ENCODE data around the gene KRTAP10-9. TPM values are rescaled to one million over a fixed set of nuclear protein-coding genes. Genes with fewer than 3 reads are reported as not detected.
"Not testable (repeated sequence)": the region's sequence is repeated elsewhere in the genome, so short reads cannot be mapped to it uniquely, and the experiment has no call there.

The KRTAP10-9 gene
- polyA plus RNA-seq, 4 donors: not detected

GRCh38 chr21:44600118-44600978 is 26.5 kb upstream of the KRTAP10-9 start, which contains the start of gene KRTAP10-7:
Gene KRTAP10-7 (plus strand): TSS chr21:44600597. CDS start chr21:44600622, 25 bp downstream.
- H3K4me3 ChIP-seq (ENCODE audit: low read depth in 1 of 3, low read length in 3 of 3); H3K27ac ChIP-seq (ENCODE audit: low read depth in 1 of 3, low read length in 2 of 3); DNase-seq; H3K4me1 ChIP-seq (ENCODE audit: control insufficient read depth in 3 of 3, insufficient read depth in 2 of 3, low read depth in 1 of 3, low read length in 2 of 3); H3K9me3 ChIP-seq (ENCODE audit: control insufficient read depth in 2 of 2, insufficient read depth in 1 of 2, low read depth in 1 of 2, low read length in 1 of 2); FAIRE-seq; H3K36me3 ChIP-seq (ENCODE audit: control insufficient read depth in 3 of 3, insufficient read depth in 2 of 3, low read depth in 1 of 3, low read length in 3 of 3): not testable (repeated sequence)
- peaks cover 0 to 12% (median 0%) of the 10 kb centered on the region in 3 donors for H3K27me3 ChIP-seq (ENCODE audit: control insufficient read depth in 3 of 3, insufficient read depth in 3 of 3, low read length in 3 of 3)
- WGBS, 3 donors: 66 to 71% (median 67%) methylated on average over 20 to 23 of the region's 23 CpGs

- not testable (repeated sequence) for H3K27ac ChIP-seq (ENCODE audit: low read depth in 1 of 3, low read length in 2 of 3); DNase-seq; H3K4me1 ChIP-seq (ENCODE audit: control insufficient read depth in 3 of 3, insufficient read depth in 2 of 3, low read depth in 1 of 3, low read length in 2 of 3); H3K4me3 ChIP-seq (ENCODE audit: low read depth in 1 of 3, low read length in 3 of 3); FAIRE-seq; H3K36me3 ChIP-seq (ENCODE audit: control insufficient read depth in 3 of 3, insufficient read depth in 2 of 3, low read depth in 1 of 3, low read length in 3 of 3); H3K9me3 ChIP-seq (ENCODE audit: control insufficient read depth in 2 of 2, insufficient read depth in 1 of 2, low read depth in 1 of 2, low read length in 1 of 2)
- 51 to 65% (median 54%) methylated on average over 10 of the region's 10 CpGs for WGBS, 3 donors
- H3K27me3 ChIP-seq (ENCODE audit: control insufficient read depth in 3 of 3, insufficient read depth in 3 of 3, low read length in 3 of 3): peaks cover 0 to 12% (median 0%) of the 10 kb centered on the region in 3 donors
Measured at GRCh38 chr21:44601091-44601490, 25.8 kb upstream of the KRTAP10-9 start.

- Histone ChIP-seq H3K36me3 (ENCODE audit: control insufficient read depth in 3 of 3, insufficient read depth in 2 of 3, low read depth in 1 of 3, low read length in 3 of 3) (no peaks in the 10 kb centered on the region), H3K4me3 (ENCODE audit: low read depth in 1 of 3, low read length in 3 of 3) (no peak overlapping the region), H3K4me1 (ENCODE audit: control insufficient read depth in 3 of 3, insufficient read depth in 2 of 3, low read depth in 1 of 3, low read length in 2 of 3) (no peaks in the 10 kb centered on the region), H3K27ac (ENCODE audit: low read depth in 1 of 3, low read length in 2 of 3) (no peak overlapping the region), H3K27me3 (ENCODE audit: control insufficient read depth in 3 of 3, insufficient read depth in 3 of 3, low read length in 3 of 3) (peaks cover 0 to 12% (median 0%) of the 10 kb centered on the region in 3 donors), H3K9me3 (ENCODE audit: control insufficient read depth in 2 of 2, insufficient read depth in 1 of 2, low read depth in 1 of 2, low read length in 1 of 2) (peaks cover 0 to 8% of the 10 kb centered on the region in 2 donors)
- FAIRE-seq (no peak), DNase-seq (no peak)
- 66 to 78% (median 72%) methylated on average over 22 to 23 of the region's 23 CpGs for WGBS, 3 donors
Measured at GRCh38 chr21:44601596-44602462, 25.1 kb upstream of the KRTAP10-9 start.

GRCh38 chr21:44602463-44602850 is 24.4 kb upstream of the KRTAP10-9 start:
- Histone ChIP-seq H3K27me3 (ENCODE audit: control insufficient read depth in 3 of 3, insufficient read depth in 3 of 3, low read length in 3 of 3) (peaks cover 0 to 12% (median 0%) of the 10 kb centered on the region in 3 donors), H3K4me1 (ENCODE audit: control insufficient read depth in 3 of 3, insufficient read depth in 2 of 3, low read depth in 1 of 3, low read length in 2 of 3) (no peaks in the 10 kb centered on the region), H3K36me3 (ENCODE audit: control insufficient read depth in 3 of 3, insufficient read depth in 2 of 3, low read depth in 1 of 3, low read length in 3 of 3) (no peaks in the 10 kb centered on the region), H3K4me3 (ENCODE audit: low read depth in 1 of 3, low read length in 3 of 3) (no peak overlapping the region), H3K9me3 (ENCODE audit: control insufficient read depth in 2 of 2, insufficient read depth in 1 of 2, low read depth in 1 of 2, low read length in 1 of 2) (peaks cover 0 to 8% of the 10 kb centered on the region in 2 donors), H3K27ac (ENCODE audit: low read depth in 1 of 3, low read length in 2 of 3) (no peak overlapping the region)
- DNase-seq: no peak
- FAIRE-seq: no peak
- WGBS, 3 donors: 60 to 80% (median 68%) methylated on average over 15 to 21 of the region's 21 CpGs

GRCh38 chr21:44603109-44603875 is 23.6 kb upstream of the KRTAP10-9 start:
- peaks cover 0 to 12% (median 0%) of the 10 kb centered on the region in 3 donors for H3K27me3 ChIP-seq (ENCODE audit: control insufficient read depth in 3 of 3, insufficient read depth in 3 of 3, low read length in 3 of 3)
- FAIRE-seq: no peak
- no peak overlapping the region for H3K27ac ChIP-seq (ENCODE audit: low read depth in 1 of 3, low read length in 2 of 3)
- 41 to 58% (median 45%) methylated on average over 17 of the region's 17 CpGs for WGBS, 3 donors
- H3K4me3 ChIP-seq (ENCODE audit: low read depth in 1 of 3, low read length in 3 of 3): no peak overlapping the region
- H3K9me3 ChIP-seq (ENCODE audit: control insufficient read depth in 2 of 2, insufficient read depth in 1 of 2, low read depth in 1 of 2, low read length in 1 of 2): peaks cover 0 to 8% of the 10 kb centered on the region in 2 donors
- no peak for DNase-seq
- no peaks in the 10 kb centered on the region for H3K36me3 ChIP-seq (ENCODE audit: control insufficient read depth in 3 of 3, insufficient read depth in 2 of 3, low read depth in 1 of 3, low read length in 3 of 3)
- H3K4me1 ChIP-seq (ENCODE audit: control insufficient read depth in 3 of 3, insufficient read depth in 2 of 3, low read depth in 1 of 3, low read length in 2 of 3): no peaks in the 10 kb centered on the region

GRCh38 chr21:44603911-44604310 is 23.0 kb upstream of the KRTAP10-9 start:
- WGBS, 3 donors: 78 to 82% (median 78%) methylated on average over 8 of the region's 8 CpGs
- H3K4me3 ChIP-seq (ENCODE audit: low read depth in 1 of 3, low read length in 3 of 3): no peak overlapping the region

GRCh38 chr21:44606495-44606894 is 20.4 kb upstream of the KRTAP10-9 start:
- FAIRE-seq (no peak), DNase-seq (no peak)
- Histone ChIP-seq H3K4me1 (ENCODE audit: control insufficient read depth in 3 of 3, insufficient read depth in 2 of 3, low read depth in 1 of 3, low read length in 2 of 3) (no peaks in the 10 kb centered on the region), H3K27ac (ENCODE audit: low read depth in 1 of 3, low read length in 2 of 3) (no peak overlapping the region), H3K9me3 (ENCODE audit: control insufficient read depth in 2 of 2, insufficient read depth in 1 of 2, low read depth in 1 of 2, low read length in 1 of 2) (peaks cover 0 to 18% of the 10 kb centered on the region in 2 donors), H3K36me3 (ENCODE audit: control insufficient read depth in 3 of 3, insufficient read depth in 2 of 3, low read depth in 1 of 3, low read length in 3 of 3) (no peaks in the 10 kb centered on the region), H3K27me3 (ENCODE audit: control insufficient read depth in 3 of 3, insufficient read depth in 3 of 3, low read length in 3 of 3) (peaks cover 0 to 7% (median 0%) of the 10 kb centered on the region in 3 donors), H3K4me3 (ENCODE audit: low read depth in 1 of 3, low read length in 3 of 3) (no peak overlapping the region)
- WGBS, 3 donors: 74 to 80% (median 76%) methylated on average over 4 of the region's 4 CpGs

More at GRCh38 chr21:44603911-44604310, 23.0 kb upstream of the KRTAP10-9 start:
- FAIRE-seq (no peak), DNase-seq (no peak)
- no peak overlapping the region for H3K27ac ChIP-seq (ENCODE audit: low read depth in 1 of 3, low read length in 2 of 3)
- peaks cover 0 to 8% of the 10 kb centered on the region in 2 donors for H3K9me3 ChIP-seq (ENCODE audit: control insufficient read depth in 2 of 2, insufficient read depth in 1 of 2, low read depth in 1 of 2, low read length in 1 of 2)
- no peaks in the 10 kb centered on the region for H3K36me3 ChIP-seq (ENCODE audit: control insufficient read depth in 3 of 3, insufficient read depth in 2 of 3, low read depth in 1 of 3, low read length in 3 of 3)
- H3K27me3 ChIP-seq (ENCODE audit: control insufficient read depth in 3 of 3, insufficient read depth in 3 of 3, low read length in 3 of 3): peaks cover 0 to 12% (median 0%) of the 10 kb centered on the region in 3 donors
- H3K4me1 ChIP-seq (ENCODE audit: control insufficient read depth in 3 of 3, insufficient read depth in 2 of 3, low read depth in 1 of 3, low read length in 2 of 3): no peaks in the 10 kb centered on the region

- Histone ChIP-seq H3K36me3 (ENCODE audit: control insufficient read depth in 3 of 3, insufficient read depth in 2 of 3, low read depth in 1 of 3, low read length in 3 of 3) (no peaks in the 10 kb centered on the region), H3K4me3 (ENCODE audit: low read depth in 1 of 3, low read length in 3 of 3) (no peak overlapping the region), H3K27ac (ENCODE audit: low read depth in 1 of 3, low read length in 2 of 3) (no peak overlapping the region), H3K27me3 (ENCODE audit: control insufficient read depth in 3 of 3, insufficient read depth in 3 of 3, low read length in 3 of 3) (no peaks in the 10 kb centered on the region), H3K9me3 (ENCODE audit: control insufficient read depth in 2 of 2, insufficient read depth in 1 of 2, low read depth in 1 of 2, low read length in 1 of 2) (peaks cover 0 to 18% of the 10 kb centered on the region in 2 donors), H3K4me1 (ENCODE audit: control insufficient read depth in 3 of 3, insufficient read depth in 2 of 3, low read depth in 1 of 3, low read length in 2 of 3) (no peaks in the 10 kb centered on the region)
- FAIRE-seq (no peak), DNase-seq (no peak)
Measured at GRCh38 chr21:44609193-44609592, 17.7 kb upstream of the KRTAP10-9 start.
